HG03108 (cell line): ENCODE data around the gene LYAR.
"Not testable (repeated sequence)": the region's sequence is repeated elsewhere in the genome, so short reads cannot be mapped to it uniquely, and the experiment has no call there.

Experiments
- ATAC-seq: cut with Tn5 transposase; IDR thresholded peaks from one replicate; pipeline ENCODE4 v1.9.1; 2021; ENCODE audit warnings: moderate library complexity; ENCODE audit not compliant: unreplicated experiment

LYAR gene

GRCh38 chr4:4267981-4268380, 22.0 kb downstream of the LYAR start:
- ATAC-seq, result no peak

DNA sequence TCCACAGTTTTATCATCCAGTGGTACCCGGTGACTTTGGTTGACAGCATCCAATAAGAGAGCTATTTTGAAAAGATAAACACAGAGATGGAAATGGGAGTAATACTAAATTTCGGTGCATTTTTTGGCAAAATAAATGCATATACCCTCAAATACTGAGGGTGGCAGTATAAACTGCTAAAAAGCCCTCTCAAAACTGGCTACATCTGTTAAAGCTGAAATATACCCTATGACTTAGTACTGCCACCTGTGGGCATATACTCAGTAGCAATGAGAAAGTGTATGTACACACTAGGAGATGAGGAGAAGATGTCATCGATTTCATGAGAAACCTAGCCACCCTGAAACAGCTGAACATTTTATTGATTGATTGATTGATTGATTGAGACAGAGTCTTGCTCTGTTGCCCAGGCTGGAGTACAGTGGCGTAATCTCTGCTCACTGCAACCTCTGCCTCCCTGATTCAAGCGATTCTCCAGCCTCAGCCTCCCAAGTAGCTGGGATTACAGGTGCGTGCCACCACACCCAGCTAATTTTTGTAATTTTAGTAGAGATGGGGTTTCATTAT, 29.7 kb downstream of the LYAR start:
- peak; percentile 67 for ATAC-seq

DNA sequence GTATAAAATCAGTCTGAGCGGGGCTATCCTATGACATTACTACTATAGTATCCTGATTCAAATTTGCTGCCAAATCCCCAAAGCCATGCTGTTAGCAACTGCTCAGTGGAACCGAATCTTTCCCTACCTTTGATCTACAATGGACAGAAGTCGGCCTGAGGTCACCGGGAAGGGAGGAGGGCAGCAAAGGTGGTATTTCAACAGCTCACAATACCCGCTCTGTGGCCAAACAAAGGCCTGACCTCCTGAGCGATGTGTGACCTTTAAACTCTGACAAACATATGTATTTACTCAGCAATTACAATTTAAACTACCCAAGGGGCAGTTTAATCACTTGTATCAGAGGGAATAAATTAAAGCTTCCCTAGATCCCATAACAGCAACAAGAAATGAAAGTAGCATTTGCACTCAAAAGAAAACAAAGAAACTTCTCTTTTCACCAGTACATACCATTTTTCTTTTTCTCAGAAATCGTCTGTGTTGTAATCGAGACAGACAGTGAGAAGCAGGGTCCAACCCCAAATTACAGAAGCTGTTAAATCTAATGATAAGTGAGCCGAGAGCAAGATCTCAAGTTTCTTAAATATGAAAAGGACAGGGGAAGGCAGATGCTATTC, 30.4 kb downstream of the LYAR start:
- no peak for ATAC-seq

DNA sequence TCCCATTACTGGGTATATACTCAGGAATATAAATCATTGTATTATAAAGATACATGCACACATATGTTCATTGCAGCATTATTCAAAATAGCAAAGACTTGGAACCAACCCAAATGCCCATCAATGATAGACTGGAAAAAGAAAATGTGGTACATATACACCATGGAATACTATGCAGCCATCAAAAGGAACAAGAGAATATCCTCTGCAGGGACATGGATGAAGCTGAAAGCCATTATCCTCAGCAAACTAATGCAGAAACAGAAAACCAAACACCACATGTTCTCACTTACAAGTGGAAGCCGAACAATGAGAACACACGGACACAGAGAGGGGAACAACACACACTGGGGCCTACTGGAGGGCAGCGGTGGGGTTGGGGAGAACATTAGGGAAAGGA, 32.2 kb downstream of the LYAR start:
- not testable (repeated sequence) for ATAC-seq

DNA sequence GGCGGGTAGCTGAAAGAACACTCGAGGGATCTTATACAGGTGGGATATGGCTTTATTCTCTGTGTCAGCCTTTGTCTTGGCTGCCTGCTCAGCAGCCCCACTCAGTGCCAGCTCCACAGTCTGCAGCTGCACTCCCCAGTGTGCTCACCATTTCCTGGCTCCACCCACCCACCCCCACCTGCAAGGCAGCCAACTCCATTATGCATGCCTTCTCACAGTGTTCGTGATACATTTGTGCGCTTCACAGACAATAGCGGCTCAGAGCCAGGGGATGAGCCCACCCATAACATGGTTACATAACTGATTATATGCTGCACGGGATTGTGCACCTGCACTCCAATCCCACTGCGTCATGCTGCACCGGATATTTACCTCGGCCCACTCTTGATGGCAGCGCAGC, 33.2 kb downstream of the LYAR start:
- no peak for ATAC-seq

DNA sequence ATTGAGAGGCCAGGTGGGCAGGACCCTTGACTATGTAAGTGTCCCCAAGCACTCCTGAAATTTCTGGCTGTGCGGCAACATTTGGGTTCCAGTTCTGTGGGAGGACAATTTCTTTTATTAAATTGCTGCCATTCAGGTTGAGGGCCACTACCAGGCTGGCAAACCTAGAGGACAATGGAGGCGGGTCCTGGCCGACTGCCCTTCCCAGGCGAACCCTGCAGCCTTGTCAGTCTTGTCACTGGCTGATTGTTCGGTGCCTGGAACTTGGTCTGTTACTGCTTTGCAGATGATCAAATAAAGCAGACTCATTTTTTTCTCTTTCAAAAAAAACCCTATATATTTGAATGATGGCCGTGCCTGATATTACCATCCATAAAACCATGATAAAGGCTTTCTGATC, 35.3 kb downstream of the LYAR start:
- ATAC-seq, result no peak

DNA sequence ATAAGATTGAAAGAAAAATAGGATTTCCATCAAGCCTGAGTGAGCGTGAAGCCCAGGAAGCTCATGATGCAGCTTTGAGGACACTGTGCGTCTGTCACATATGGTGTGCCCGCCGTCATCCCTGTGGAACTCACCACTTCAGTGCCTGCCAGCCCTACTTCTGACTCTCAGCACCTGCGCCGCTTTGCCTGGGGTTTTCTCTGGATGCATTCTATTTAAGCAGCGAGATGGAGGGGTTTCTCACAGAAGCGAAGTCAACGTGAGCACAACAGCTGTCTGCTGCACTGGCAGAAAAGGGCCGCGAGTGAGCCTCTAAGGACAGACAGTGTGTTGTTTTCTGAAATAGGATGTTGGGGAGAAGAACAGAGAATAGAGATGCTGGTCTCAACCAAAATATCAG, 35.8 kb downstream of the LYAR start:
- no peak for ATAC-seq

- ATAC-seq, result no peak
Measured at GRCh38 chr4:4249866-4250265, 40.1 kb downstream of the LYAR start.

DNA sequence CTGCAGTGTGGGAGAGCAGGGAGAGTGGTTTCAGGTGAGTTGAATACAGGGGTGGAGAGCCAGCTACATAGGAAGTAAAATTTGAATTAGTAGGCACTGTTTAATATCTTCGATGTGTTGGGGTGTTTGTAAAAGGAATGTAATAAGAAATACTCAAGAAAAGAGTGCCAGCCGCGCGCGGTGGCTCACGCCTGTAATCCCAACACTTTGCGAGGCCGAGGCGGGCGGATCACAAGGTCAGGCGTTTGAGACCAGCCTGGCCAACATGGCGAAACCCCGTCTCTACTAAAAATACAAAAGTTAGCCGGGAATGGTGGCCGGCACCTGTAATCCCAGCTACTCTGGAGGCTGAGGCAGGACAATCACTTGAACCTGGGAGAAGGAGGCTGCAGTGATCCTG, 40.6 kb downstream of the LYAR start:
- not testable (repeated sequence) for ATAC-seq

GRCh38 chr4:4248885-4249203, 41.1 kb downstream of the LYAR start:
- ATAC-seq, result no peak

- peak; percentile 97 for ATAC-seq
Measured at GRCh38 chr4:4248029-4248884, 41.7 kb downstream of the LYAR start, which contains the start of gene TMEM128. TSS of gene TMEM128 (minus strand) at chr4:4248223. CDS start at chr4:4248202, 21 bp downstream.

DNA sequence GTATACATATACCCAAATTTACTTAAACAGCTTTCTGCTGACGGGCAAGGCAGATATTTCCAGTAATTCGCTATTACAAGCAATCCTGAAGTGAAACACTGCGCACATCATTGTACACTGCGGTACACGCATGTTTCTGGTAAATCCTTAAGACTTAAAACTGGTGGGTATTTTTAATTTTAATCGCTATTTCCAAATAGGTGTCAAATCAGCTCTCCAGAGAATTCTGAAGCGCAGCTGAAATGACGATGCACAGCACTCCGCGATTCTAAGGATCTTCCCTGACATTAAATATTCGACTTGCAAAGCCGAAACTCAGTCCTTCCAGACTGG, 42.3 kb downstream of the LYAR start:
- no peak for ATAC-seq

GRCh38 chr4:4245172-4245571, 44.8 kb downstream of the LYAR start:
- ATAC-seq, result no peak

- not testable (repeated sequence) for ATAC-seq
Measured at GRCh38 chr4:4239551-4239950, 50.4 kb downstream of the LYAR start.

- ATAC-seq, result no peak
Measured at GRCh38 chr4:4233610-4234009, 56.3 kb downstream of the LYAR start.

GRCh38 chr4:4228356-4228668, 61.6 kb downstream of the LYAR start:
- ATAC-seq, result no peak

DNA sequence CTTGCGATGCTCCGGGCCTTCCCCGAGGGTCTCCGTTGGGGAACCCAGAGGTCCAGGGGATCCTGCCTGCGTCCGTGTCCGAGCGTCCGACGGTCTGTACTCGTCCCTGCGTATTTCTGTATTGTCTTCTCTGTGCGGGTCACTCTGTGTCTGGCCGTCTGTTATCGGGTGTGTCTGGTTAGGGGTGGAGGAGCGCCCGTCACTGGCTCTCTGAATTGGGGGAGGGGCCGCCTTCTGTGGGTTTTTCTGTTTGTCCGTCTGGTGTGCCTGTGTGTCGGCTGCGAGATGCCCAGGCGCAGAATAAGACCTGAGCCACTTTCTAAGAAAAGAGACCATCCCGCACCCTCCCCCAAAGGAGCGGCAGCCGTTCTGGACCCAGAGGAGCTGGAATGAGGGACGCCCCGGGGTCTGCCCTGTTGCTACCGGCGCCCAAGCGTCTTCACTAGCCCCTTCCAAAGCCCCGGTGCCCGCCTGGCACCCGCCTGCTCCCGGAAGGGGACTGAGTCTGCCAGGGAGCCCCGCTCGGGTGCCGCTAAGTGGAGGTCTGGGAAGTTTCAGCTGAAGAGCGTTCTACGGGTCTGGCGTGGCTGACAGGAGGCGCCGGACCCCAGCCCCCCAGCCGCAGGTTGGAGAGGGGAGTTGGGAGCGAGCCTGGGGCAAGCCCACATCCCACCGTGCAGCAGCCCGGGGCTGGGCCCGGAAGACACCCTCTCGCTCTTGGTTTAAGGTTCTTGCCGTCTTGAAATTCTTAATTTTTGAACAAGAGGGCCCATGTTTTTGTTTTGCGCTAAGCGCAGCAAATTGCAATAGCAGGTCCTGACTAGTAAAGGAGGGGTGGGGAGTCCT, 62.2 kb downstream of the LYAR start:
- no peak for ATAC-seq

GRCh38 chr4:4226606-4227438, 63.1 kb downstream of the LYAR start, which contains the start of gene OTOP1:
TSS of gene OTOP1 (minus strand) at chr4:4226929. CDS start at chr4:4226864, 65 bp downstream.
- no peak for ATAC-seq

DNA sequence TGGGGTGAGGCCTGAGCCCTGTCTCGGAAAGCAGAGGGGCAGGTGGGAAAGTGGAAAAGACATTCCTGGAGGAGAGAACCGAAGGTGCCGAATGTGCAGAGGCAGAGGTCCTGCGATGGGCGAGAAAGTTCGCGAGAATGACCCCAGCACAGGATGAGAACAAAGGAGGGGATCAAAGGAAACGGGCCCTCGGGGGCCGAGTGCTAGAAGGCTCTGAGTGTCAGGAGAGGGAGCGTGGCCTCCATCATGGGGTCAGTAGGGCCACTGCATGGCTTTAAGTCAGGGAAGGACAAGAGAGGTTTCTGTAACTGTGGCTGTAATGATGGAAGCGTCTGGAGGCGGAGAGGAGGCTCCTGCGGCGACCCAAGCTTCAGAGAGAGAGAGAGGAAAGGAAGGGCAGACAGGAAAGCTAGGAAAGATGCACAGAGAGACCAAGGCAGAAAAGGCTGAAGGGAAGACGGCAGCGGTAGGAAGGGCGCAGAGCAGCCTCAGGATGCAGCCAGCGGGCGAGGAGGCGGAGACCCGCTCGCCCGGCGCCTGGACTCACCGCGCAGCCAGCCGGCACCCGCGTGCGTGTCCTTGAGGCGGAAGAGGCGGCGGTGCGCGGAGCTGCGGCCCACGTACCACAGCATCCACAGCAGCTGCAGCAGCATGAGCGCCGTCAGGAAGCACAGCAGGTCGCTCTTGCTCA, 63.9 kb downstream of the LYAR start:
- ATAC-seq, result no peak
